ENCODE measurements around the gene PRSS22. TPM values are rescaled to one million over a fixed set of nuclear protein-coding genes. Genes with fewer than 3 reads are reported as not detected.

The PRSS22 gene
- total RNA-seq, 1 donor from 2014 or later = not detected

DNA sequence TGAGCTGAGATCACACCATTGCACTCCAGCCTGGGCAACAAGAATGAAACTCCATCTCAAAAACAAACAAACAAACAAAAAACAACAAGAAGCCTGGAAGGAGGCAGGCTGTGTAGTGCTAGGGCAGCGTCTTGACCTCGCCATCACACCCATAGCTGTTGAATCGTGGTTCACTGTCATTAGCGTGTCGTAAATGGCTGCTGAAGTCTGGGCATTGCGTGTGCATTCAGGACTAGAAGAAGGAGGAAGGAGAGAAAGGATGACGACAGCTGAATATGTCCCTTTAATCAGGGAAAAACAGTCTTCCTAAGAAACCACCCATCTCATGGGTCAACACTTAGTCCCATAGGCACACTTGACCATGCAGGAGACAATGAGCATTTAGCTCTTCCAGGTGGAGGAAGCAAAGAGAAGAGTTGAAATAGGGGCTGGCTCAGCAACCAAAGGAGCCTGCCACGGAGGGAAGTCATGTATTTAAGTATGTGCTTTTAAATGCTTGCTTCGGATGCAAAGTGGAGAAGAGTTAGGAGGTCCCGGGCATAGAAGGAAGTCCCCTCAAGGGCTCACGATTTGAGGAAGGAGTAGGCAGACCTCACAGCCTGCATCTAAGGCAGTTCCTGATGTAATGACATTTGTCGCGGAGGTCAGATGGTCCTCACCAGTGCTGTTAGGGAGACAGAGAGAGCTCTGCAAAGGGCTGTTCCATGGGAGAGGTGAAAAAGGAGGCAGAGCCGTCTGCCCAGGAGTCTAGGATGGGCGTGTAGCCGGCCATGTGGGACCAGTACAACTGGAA lies 8.8 kb downstream of the PRSS22 start:
- no peak for DNase-seq

DNA sequence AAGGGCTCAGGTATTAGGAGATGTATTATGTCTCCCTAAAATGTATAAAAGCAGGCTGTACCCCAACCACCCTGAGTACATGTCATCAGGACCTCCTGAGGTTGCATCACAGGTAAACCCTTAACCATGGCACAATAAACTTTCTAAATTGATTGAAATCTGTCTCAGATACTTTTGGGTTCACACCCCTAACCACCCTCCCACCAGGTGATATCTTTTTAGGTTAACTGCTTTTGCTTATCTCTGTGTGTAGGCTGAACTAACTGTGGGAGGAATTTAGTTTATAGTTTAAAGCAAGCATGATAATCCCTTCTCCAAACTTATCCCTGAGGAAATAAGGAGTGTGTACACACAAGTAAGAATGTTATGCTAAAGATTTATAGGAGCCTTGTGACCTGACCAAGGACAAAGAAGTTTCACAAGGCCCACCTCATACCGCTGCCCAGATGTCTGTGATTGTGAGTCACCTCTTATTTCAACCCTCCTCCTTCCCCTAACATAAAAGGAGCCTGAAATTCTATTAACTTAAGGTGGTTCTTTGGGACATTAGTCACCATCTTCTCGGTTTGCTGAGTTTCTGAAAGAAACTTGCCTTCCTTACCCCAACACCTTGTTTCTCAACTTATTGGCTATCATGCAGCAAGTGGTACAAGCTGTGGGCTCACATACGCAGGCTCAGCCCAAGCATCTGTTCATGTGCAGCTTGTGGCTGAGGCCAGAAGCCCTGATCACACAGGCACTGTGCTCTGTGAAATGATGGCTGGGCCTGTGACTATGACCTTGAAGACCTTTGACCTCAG lies 11.3 kb downstream of the PRSS22 start:
- no peak for DNase-seq

DNA sequence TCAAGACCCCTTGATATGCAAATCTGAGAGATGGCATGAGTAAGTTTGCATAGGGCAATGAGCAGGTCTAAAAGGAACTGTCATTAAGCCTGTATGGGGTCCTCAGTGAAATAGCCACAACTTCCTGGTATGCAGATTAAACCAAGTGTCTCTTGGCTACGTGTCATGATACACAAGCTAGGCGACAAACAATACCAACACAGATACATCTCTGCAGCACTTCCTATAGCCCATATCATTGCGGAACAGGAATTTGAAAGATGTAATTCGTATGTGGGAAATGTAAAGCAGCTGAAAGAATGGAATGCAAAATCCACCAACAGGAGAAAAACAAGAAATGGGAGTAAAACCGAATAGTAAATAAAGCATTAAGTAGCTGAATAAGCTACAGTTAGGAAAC lies 12.9 kb downstream of the PRSS22 start:
- DNase-seq = no peak

DNA sequence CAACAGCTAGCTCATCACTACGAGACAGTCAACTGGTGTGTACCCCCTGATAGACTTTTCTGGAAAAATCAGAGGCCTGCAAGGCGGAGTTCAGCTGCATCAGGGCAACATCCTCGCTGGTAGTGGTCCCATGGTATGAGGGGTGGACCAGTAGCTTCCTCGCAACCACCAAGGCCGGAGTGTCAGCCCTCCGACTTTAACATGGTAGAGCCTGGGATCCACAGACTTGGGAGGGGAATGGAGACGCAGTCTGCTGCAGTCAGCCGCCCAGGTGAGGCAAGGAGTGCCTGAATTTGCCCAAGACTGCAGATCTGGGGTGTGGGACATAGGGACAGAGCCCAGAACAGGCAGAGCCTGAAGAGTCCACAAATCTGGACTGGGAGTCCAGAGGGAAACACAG lies 14.4 kb downstream of the PRSS22 start:
- DNase-seq = no peak

DNA sequence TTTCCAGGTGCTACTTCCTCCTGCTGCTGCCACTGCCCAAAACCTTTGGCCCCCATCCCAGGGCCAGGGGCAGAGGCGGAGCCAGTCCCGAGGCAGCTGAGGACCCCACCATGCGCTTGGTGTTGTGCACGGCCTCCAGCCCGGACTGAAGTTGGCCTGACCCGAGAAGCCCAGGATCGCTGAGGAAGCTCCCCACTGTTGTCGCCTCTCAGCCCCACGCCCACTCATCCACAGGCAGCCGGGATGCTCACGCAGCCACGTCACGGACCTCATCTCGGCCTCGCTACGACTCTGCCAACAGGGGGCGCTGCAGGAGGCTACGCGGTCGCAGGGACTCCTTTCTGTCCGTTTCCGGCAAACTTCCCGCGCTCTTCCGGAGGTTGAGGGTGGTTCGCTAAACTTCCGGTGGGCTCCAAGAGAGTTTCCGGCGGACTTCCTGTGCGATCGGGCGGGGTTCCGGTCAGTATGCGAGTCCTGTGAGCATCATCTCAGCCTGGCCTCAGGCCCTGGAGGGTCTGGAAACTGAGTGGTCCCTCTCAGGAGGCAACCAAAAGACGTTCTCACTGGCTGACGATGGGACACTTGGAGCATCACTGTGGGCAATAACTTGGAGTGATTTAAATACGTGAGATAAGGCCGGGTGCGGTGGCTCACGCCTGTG lies 15.5 kb downstream of the PRSS22 start:
- peak; percentile 53 for DNase-seq

DNA sequence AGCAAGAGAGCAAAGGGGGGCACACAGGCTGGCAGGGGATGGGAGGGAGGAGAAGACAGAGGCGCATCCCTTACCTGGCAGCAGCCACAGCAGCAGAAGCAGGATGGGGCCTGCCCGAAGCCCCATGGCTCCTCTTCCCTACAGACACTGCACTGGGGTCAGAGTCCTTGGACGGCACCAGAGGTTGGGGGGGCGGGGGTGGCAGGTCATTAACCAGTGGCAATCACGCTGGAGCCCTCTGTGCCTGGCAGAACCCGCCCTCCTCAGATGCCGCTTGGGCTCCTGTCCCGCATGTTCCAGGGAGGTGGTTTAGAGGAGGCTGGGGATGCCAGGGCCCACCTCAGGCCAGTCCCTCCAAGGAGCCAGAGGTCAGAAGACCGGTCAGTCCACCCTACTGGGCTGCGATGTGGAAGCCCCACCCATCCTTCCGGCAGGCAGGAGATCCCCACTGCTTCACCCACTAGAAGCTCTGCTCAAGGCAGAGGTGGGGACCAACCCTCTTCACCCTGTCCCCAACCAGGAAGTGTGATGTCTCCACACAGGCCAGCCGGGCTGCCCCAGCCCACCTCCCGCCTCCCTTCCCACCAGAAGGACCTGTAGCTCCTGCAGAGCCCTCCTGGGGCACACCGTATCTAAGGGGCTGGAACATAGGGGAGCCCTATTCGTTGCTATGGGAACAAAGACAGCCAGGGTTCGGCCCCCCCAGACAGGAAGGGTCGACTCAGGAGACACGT lies 16.2 kb downstream of the PRSS22 start:
- DNase-seq = no peak

DNA sequence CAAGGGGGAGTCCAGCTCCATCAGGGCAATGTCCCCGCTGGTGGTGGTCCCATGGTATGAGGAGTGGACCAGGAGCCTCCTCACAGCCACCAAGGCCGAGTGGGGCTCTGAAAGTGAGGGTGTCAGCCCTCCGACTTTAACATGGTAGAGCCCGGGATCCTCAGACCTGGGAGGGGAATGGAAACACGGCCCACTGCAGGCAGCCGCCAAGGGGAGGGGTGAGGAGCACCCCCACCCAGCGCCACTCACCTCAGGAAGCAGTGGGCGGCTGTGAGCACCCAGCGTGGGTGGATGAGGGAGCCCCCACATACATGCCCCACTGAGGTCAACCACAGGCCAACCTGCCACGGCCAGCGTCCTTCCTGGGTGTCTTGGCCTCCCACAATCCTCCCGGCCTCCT lies 17.1 kb downstream of the PRSS22 start:
- DNase-seq = no peak

DNA sequence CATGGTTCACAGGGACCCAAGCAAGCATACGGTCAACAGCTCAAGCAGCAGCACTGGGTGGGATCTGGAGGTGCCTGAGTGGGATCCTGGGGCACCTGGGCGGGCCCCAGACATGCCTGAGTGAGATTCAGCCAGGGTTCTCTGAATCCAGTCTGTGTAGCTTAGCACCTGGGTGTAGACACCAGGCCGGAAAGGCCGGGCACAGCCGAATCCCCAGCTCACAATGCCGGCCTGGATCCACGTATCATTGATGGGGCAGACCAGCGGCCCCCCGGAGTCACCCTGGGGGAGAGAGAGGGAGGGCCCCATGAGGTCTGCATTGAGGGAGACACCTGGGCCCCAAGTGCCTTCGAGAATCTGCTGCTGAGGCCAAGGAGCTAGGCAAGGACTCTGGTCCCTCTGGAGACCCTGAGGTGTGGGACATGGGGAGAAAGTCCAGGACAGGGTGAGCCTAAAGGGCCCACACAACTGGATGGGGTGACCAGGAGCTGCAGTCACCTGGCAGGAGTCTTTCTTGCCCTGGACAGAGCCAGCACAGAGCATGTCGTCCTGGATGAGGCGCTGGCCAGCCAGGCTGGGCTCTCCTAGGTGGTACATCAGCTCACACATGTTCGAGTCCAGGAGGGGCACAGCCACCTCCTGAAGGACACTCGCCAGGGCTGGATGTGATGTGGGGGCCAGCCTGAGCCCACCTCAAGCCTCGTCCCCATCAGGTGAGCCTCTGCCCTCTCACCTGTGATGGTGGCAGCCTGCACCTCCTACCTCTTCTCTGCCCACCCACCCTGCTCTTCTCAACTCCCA lies 18.1 kb downstream of the PRSS22 start:
- no peak for DNase-seq

DNA sequence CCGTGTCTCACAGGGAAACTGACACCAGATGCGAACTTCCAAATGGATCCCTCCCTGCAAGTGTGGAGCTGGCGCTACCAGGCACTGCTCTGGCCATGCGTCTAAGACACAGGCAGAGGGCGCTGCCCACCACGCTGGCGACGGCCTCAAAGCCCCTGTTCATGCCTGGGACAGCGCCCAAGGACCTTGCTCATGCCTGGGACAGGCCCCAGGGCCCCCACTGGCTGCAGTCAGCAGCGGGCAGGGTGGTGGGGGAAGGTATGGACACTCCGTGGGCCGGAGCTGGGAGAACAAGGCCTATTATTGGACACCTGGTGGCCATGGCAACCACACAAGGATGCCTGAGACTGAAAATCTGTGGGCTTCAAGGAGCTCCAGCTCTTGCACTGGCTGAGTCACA lies 19.0 kb downstream of the PRSS22 start:
- DNase-seq = peak; percentile 91

DNA sequence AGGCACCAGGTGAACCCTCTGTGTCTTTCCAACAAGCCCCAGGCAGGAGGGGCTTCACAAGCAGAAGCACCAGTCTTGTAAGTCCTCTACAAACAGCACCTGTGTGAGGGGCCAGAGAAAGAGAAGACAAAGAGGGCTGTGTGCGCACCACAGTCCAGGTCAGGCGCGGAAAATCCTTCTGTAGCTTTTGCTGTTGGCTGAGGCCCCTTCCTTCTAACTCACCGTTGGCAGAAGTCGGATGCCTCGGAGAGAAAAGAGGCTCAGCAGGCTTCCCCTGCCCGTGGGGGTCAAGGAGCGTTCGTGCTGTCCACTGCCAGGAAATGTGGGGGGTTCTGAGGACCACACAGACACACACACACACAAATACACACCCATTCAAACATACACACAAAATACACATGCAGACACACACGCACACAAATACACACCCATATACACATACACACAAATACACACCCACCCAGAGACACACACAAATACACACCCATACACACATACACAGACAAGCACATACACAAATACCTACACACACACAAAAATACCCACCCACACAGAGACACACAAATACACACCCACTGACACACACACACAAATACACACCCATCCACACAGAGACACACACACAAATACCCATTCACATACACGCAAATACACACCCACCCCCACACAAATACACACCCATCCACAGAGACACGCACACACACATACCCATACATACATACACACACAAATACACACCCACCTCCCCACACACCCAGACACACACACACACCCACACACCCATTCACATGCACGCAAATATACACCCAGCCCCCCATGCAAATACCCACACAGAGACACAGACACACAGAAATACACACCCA lies 21.1 kb downstream of the PRSS22 start:
- no peak for DNase-seq

DNA sequence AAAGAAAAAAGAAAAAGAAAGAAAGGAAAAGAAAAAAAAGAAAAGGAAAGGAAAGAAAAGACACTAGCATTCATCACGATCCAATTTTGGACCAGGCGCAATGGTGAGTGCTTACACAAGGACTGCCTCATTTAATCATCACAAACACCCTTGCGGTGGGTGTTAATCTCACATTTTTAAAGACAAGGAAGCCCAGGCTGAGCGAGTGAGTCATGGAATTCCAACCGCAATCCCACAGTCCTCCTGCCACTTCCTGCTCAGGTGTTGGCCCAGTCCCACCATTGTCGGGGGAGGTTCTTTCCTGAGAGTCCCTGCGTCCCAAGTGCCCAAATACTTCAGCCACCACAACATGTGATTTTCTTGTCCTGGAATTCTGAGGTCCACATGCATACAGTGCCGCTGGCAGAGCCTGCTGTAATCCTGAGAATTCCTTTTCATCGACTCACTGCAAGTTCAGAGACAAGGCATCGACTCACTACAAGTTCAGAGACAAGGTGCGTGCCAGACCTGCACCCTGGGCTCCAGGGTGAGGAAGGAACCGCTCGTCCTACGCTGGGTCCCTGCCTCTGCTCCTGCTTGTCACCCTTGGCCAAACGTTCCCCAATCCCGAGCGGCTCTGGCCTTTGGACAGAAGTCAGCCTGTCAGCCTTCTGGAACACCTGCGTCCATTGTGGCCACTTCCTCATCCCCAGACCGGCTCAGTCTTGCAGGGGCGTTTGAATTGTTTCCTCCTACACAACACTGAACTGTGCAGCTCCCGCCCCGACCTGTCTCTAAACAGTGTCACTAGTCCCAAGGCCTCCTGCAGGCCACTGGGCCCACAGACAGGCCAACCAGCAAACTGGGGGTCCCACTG lies 22.1 kb downstream of the PRSS22 start:
- peak; percentile 83 for DNase-seq

DNA sequence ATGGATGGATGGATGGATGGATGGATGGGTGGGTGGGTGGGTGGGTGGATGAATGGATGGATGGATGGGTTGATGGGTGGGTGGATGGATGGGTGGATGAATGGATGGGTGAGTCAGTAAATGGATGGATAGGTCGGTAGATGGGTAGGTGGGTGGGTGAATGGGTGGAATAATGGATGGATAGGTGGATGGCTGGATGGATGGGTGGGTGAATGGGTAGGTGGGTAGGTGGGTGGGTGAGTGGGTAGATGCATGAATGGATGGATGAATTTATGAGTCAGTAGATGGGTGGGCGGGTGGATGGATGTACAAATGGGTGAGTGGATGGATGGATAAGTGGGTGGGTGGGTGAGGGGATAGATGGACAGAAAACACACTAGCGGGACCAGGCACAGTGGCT lies 23.0 kb downstream of the PRSS22 start:
- DNase-seq = no peak

DNA sequence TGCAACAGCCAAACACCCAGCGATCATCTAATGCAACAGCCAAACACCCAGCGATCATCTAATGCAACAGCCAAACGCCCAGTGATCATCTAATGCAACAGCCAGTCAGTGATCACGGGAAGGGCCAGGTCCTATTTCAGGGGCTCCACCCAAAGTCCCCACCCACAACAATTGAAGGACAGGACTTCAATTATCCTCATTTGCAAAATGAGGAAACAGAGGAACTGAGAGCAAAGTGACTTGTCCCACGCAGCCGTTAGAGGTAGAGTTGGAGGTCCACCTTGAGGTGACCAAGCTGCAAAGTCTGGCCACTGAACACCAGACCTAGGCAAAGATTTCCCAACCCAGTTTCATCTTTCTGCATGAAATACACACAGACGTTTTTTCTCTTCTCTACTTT lies 24.2 kb downstream of the PRSS22 start:
- DNase-seq = no peak

DNA sequence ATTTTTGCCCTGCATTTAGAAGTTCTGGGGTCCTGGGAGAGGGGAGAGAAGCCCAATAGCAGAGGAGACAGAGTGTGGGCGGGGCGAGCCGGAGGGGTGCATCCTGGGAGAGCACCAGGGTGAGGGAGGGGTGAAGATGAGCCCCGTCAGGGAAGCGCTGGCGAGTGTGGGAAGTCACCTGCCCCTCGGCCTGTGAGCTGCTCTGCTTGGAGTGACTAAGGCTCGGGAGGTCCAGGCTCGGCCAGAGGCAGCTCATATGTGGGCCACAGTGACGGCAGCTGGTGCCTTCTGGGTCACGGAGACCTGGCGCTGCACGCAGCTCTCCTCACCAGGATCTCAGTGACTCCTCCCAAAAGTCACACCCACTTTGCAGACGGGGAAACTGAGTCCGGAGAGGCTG lies 26.8 kb downstream of the PRSS22 start:
- no peak for DNase-seq

DNA sequence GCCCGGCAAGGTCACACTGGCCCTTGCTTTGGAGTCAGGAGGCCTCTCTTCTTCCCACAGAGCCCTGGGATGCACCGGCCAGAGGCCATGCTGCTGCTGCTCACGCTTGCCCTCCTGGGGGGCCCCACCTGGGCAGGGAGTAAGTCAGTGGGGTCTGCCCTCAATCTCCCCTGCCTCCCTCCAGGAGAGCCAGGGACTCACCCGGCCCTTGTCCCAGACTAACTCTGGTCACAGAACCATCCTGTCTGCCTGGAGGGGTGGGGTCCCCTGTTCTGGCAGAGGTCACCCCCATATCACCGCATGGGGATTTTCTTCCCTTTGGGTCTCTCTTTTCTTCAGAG lies 27.6 kb downstream of the PRSS22 start:
- no peak for DNase-seq

DNA sequence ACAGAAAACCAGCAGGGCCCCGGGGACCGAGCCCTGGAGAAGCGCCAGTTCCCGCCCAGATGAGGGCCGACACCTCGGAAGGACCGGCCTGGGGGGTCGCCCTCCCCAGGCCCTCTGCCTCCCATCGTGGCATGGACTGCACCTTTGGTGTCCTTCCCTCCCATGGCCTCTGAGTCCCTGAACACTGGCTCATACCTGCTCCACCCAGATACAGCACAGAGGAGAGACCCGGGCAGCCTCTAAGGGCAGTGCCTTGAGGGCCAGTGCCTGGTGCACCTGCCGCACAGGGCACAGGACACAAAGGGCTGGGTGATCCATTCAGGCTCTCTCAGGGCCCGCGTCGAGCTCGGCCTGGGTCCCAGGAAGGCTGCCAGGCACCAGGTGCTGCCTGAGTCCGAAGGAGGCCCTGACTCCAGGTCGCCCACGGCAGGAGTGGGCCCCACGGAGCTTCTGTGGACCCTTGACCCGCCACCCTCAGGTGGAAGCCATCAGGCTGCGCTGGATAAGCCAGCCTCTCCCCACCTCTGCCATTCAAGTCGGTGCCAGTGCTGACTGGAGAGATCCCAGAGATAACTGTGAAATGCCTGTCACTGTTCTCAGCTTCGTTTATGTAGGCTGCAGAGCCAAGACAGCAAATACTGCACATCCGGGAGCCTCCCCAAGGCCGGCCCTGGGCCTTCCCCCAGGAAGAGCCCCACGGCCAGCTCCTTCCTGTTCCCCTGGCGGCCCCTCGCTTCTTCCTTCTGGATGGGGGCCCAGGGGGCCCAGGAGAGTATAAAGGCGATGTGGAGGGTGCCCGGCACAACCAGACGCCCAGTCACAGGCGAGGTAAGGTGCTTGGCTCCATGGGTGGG lies 28.2 kb downstream of the PRSS22 start, which contains the start of gene ZG16B:
Gene ZG16B, plus strand, starts transcription at position 803 of the 854 bp plus-strand sequence. CDS start 139 bp downstream, outside the sequence.
- DNase-seq = peak; percentile 24

DNA sequence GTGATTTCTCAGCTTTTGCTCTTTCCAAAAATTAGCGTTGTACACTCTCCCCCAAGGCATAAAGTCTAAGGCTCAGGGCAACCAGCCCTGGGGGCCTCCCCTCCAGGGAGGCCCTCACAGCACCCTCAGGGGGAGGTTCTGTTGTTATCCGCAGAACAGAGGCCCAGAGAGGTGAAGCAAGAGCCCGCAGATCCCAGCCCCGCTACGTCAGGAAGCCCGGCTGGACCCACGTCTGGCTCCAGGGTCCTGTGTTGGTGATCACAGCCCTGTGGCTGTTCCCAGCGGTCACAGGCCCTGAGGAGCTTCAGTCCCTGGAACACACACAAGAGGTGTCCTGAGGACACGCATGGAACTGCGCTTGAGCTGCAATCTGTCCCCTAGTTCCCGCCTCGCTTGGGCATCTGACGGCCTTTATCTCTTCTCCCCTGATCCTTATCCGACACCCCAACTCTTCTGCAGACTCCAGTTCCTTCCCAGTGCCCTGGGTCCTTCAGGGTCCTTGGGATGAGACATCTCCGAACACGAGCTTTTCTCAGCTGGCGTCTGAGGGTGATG lies 29.0 kb downstream of the PRSS22 start:
- no peak for DNase-seq

DNA sequence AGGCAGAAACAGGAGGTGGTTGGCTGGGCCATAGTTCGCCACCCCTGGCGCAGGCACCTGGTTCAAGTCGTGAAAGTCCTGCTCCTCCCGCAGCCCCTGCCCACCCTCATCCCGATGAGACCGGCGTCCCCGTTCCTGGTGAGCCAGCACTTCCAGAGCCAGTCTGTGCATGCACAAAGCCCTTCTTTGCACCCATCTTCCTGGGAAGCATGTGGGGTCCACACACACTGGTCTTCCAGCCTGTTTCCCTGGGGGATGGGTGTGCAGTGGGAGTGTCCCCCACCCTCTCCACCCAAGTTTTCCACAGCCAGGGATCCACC lies 29.5 kb downstream of the PRSS22 start:
- no peak for DNase-seq

All from dermis blood vessel endothelial cell (primary cell).